SU-DHL-6 (cell line): ENCODE data around the gene LAMA3.

Source experiments
- CTCF ChIP-seq: fragments of 200-600 bp; sonication (generic); IDR thresholded peaks from one replicate; pipeline ENCODE4 v1.5.1; 2017; ENCODE audit warnings: antibody characterized with exemption, mild to moderate bottlenecking, low read length, moderate library complexity; ENCODE audit not compliant: insufficient read depth, poor library complexity, severe bottlenecking
- EZH2phosphoT487 ChIP-seq: fragments of 200-600 bp; sonication (generic), shearing (Covaris generic); conservative IDR thresholded peaks from 2 replicates; pipeline ENCODE4 v1.6.1; 2018; ENCODE audit warnings: mild to moderate bottlenecking, antibody characterized with exemption, low read length, moderate library complexity, mixed read lengths

GRCh38 chr18:23906658-23907057 lies 217.4 kb downstream of the LAMA3 start:
- TF ChIP-seq CTCF (no peak), EZH2phosphoT487 (no peak)
